ENCODE measurements around the gene NRP1. TPM values are rescaled to one million over a fixed set of nuclear protein-coding genes. Genes with fewer than 3 reads are reported as not detected.

NRP1 gene
- total and polyA plus RNA-seq, 2 of the 8 experiments (the other 6 are each of a cell fraction or from before 2014, with no cell fraction given) = 1.2 to 2.1 TPM

GRCh38 chr10:33240258-33240657 lies 94.2 kb downstream of the NRP1 start (continued):
- TF ChIP-seq RBBP5 (IDR thresholded peaks at IDR 0.05; ENCODE audit: borderline replicate concordance, low read depth, low read length) = no peak
- no peak for TF ChIP-seq GABPA (IDR thresholded peaks at IDR 0.05; ENCODE audit: borderline replicate concordance, insufficient read depth, low read length)
- no peak for TF ChIP-seq BACH1 (IDR thresholded peaks at IDR 0.05; ENCODE audit: low read length)
- no peak for TF ChIP-seq CREB1 (IDR thresholded peaks at IDR 0.05)
- no peak for TF ChIP-seq CBX5 (IDR thresholded peaks at IDR 0.05; ENCODE audit: low read depth, low read length)
